ENCODE measurements around the gene PHOX2B. TPM values are rescaled to one million over a fixed set of nuclear protein-coding genes. Genes with fewer than 3 reads are reported as not detected.

The PHOX2B gene
- total and polyA plus RNA-seq, 2 of the 8 experiments (the other 6 are each of a cell fraction or from before 2014, with no cell fraction given), result not detected

GRCh38 chr4:41701983-41702382 lies 46.5 kb downstream of the PHOX2B start (continued):
- TF ChIP-seq CHD7 (IDR thresholded peaks at IDR 0.05; ENCODE audit: insufficient replicate concordance, low read length) (no peak), BCL11A (IDR thresholded peaks at IDR 0.05; ENCODE audit: low read depth in 2 of 2, low read length in 2 of 2) (no peak), EP300 (IDR thresholded peaks at IDR 0.05; ENCODE audit: borderline replicate concordance in 1 of 2, low read depth in 2 of 2, low read length in 2 of 2) (no peak), EGR1 (IDR thresholded peaks at IDR 0.05; ENCODE audit: borderline replicate concordance, low read depth, low read length) (no peak), SP4 (IDR thresholded peaks at IDR 0.05; ENCODE audit: low read length) (no peak), SP1 (IDR thresholded peaks at IDR 0.05; ENCODE audit: low read depth, low read length) (no peak), RBBP5 (IDR thresholded peaks at IDR 0.05; ENCODE audit: borderline replicate concordance, low read depth, low read length) (no peak), ASH2L (IDR thresholded peaks at IDR 0.05; ENCODE audit: low read length) (no peak), TEAD4 (IDR thresholded peaks at IDR 0.05; ENCODE audit: low read depth, low read length) (no peak), SRF (IDR thresholded peaks at IDR 0.05; ENCODE audit: low read depth, low read length) (no peak)
